MM.1S (cell line): ENCODE data around the gene COLQ.

Source experiments
- EZH2 ChIP-seq: fragments of 300-600 bp; sonication (generic); optimal IDR thresholded peaks from 2 replicates; pipeline ENCODE3; 2017; ENCODE audit warnings: low read depth, mild to moderate bottlenecking, antibody characterized with exemption, low read length, mixed read lengths
- TF ChIP-seq, protein P1 (sequence below): fragments of 300-600 bp; sonication (generic); IDR thresholded peaks from 2 replicates; pipeline ENCODE4 v1.5.1; 2016; ENCODE audit warnings: antibody characterized with exemption, low read length, mixed read lengths

DNA sequence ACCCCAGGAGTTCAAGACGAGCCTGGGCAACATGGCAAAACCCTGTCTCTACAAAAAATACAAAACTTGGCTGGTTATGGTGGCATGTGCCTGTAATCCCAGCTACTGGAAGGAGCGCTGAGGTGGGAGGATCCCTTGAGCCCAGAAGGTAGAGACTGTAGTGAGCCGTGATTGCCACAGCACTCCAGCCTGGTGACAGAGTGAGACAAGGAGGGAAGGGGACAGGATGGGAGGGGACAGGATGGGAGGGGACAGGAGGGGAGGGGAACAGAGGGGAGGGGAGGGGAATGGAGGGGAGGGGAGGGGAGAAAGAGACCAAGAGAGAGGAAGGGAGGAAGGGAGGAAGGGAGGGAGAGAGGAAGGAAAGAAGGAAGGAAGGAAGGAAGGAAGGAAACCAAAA, 11.0 kb downstream of the COLQ start:
- TF ChIP-seq, protein P1, sequence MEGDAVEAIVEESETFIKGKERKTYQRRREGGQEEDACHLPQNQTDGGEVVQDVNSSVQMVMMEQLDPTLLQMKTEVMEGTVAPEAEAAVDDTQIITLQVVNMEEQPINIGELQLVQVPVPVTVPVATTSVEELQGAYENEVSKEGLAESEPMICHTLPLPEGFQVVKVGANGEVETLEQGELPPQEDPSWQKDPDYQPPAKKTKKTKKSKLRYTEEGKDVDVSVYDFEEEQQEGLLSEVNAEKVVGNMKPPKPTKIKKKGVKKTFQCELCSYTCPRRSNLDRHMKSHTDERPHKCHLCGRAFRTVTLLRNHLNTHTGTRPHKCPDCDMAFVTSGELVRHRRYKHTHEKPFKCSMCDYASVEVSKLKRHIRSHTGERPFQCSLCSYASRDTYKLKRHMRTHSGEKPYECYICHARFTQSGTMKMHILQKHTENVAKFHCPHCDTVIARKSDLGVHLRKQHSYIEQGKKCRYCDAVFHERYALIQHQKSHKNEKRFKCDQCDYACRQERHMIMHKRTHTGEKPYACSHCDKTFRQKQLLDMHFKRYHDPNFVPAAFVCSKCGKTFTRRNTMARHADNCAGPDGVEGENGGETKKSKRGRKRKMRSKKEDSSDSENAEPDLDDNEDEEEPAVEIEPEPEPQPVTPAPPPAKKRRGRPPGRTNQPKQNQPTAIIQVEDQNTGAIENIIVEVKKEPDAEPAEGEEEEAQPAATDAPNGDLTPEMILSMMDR = no peak
- TF ChIP-seq EZH2 = no peak
